DMS 273 (cell line): ENCODE data around the gene EVI5L.
"Not testable (repeated sequence)": the region's sequence is repeated elsewhere in the genome, so short reads cannot be mapped to it uniquely, and the experiment has no call there.

Experiments used
- DNase-seq: peaks from one replicate; lab custom pipeline; 2025; ENCODE audit not compliant: unreplicated experiment; lab: John Stamatoyannopoulos, UW

The EVI5L gene

GRCh38 chr19:7871437-7872305 lies 41.7 kb downstream of the EVI5L start:
- DNase-seq, result peak; percentile 92

GRCh38 chr19:7872306-7873204 lies 42.5 kb downstream of the EVI5L start:
- no peak for DNase-seq

GRCh38 chr19:7873304-7874075 lies 43.5 kb downstream of the EVI5L start:
- no peak for DNase-seq

- peak; percentile 80 for DNase-seq
Measured at GRCh38 chr19:7874076-7874896, 44.3 kb downstream of the EVI5L start, which contains the start of gene PRR36. PRR36 (minus strand) TSS chr19:7874390; CDS start chr19:7873689, 701 bp downstream.

GRCh38 chr19:7874897-7875273 lies 44.9 kb downstream of the EVI5L start:
- no peak for DNase-seq

- no peak for DNase-seq
Measured at GRCh38 chr19:7877249-7877836, 47.3 kb downstream of the EVI5L start.

- DNase-seq, result peak; percentile 80
Measured at GRCh38 chr19:7879111-7879807, 49.2 kb downstream of the EVI5L start.

- peak; percentile 93 for DNase-seq
Measured at GRCh38 chr19:7879836-7880235, 49.8 kb downstream of the EVI5L start.

GRCh38 chr19:7881910-7882309 lies 51.9 kb downstream of the EVI5L start:
- no peak for DNase-seq

GRCh38 chr19:7883105-7883504 lies 53.1 kb downstream of the EVI5L start:
- DNase-seq, result no peak

GRCh38 chr19:7883796-7884570 lies 54.0 kb downstream of the EVI5L start:
- no peak for DNase-seq

- DNase-seq, result no peak
Measured at GRCh38 chr19:7885818-7886217, 55.8 kb downstream of the EVI5L start.

- no peak for DNase-seq
Measured at GRCh38 chr19:7887408-7888144, 57.6 kb downstream of the EVI5L start.

- peak; percentile 67 for DNase-seq
Measured at GRCh38 chr19:7888145-7888825, 58.3 kb downstream of the EVI5L start, which contains the start of gene LRRC8E. LRRC8E (plus strand) TSS chr19:7888510; CDS start chr19:7895604, 7,094 bp downstream.

GRCh38 chr19:7888826-7889217 lies 58.8 kb downstream of the EVI5L start:
- DNase-seq, result no peak

GRCh38 chr19:7893362-7894101 lies 63.5 kb downstream of the EVI5L start:
- DNase-seq, result not testable (repeated sequence)
